Osteocyte (in vitro differentiated cells): ENCODE measurements around the gene CDK13. TPM values are rescaled to one million over a fixed set of nuclear protein-coding genes. Genes with fewer than 3 reads are reported as not detected.

Experiments used
- DNase-seq: peaks from one replicate; pipeline ENCODE4 v3.0.0; 2021; ENCODE audit warnings: mixed read lengths; ENCODE audit not compliant: unreplicated experiment; ENCODE audit errors: extremely low spot score
- H3K27ac Mint-ChIP-seq: one replicate; pipeline ENCODE4 v1.8.0; 2021; ENCODE audit warnings: mild to moderate bottlenecking, mixed read lengths; ENCODE audit not compliant: unreplicated experiment
- H3K27me3 Mint-ChIP-seq: one replicate; pipeline ENCODE4 v1.8.0; 2021; ENCODE audit warnings: mixed read lengths; ENCODE audit not compliant: unreplicated experiment
- H3K36me3 Mint-ChIP-seq: one replicate; pipeline ENCODE4 v1.8.0; 2021; ENCODE audit warnings: mixed read lengths; ENCODE audit not compliant: unreplicated experiment
- H3K4me1 Mint-ChIP-seq: one replicate; pipeline ENCODE4 v1.8.0; 2021; ENCODE audit warnings: mixed read lengths; ENCODE audit not compliant: unreplicated experiment
- H3K4me3 Mint-ChIP-seq: one replicate; pipeline ENCODE4 v1.8.0; 2021; ENCODE audit warnings: mild to moderate bottlenecking, moderate library complexity, mixed read lengths; ENCODE audit not compliant: unreplicated experiment
- H3K9me3 Mint-ChIP-seq: one replicate; pipeline ENCODE4 v1.8.0; 2021; ENCODE audit warnings: mixed read lengths; ENCODE audit not compliant: unreplicated experiment
- CTCF ChIP-seq: fragments of 200-600 bp; sonication (generic); IDR thresholded peaks from 2 replicates; pipeline ENCODE4 v1.5.0; 2021; ENCODE audit warnings: antibody characterized with exemption, mild to moderate bottlenecking, moderate library complexity
- long read RNA-seq: library from polyadenylated mRNA; unstranded; transcript quantifications from one replicate; pipeline ENCODE4 v2.0.0, GENCODE V29; 2021
- total RNA-seq: library from RNA; stranded (reverse); gene quantifications from 2 replicates; pipeline ENCODE4 v1.2.1, GENCODE V29; 2021

The CDK13 gene
- total RNA-seq: 58.7 and 60.6 TPM in 2 replicates
- long read RNA-seq, full-length matches to known transcripts: 9 of 27 reads
- long read RNA-seq, partial matches to known transcripts: 11 of 27 reads
- long read RNA-seq, other reads (novel, unspliced or antisense): 7 of 27 reads

- H3K9me3 Mint-ChIP-seq: no peaks in the 10 kb centered on the region
- H3K36me3 Mint-ChIP-seq: peaks cover 4% of the 10 kb centered on the region
- no peaks in the 10 kb centered on the region for H3K27me3 Mint-ChIP-seq
- H3K4me3 Mint-ChIP-seq: peak within 1 kb of the TSS; percentile 98
- peak within 1 kb of the TSS; percentile 99 for H3K27ac Mint-ChIP-seq
- peaks cover 30% of the 10 kb centered on the region for H3K4me1 Mint-ChIP-seq
- DNase-seq: peak; percentile 91
- no peak for TF ChIP-seq CTCF
These were observed at the start of gene CDK13 for GRCh38 chr7:39949971-39950472. CDK13 (plus strand) TSS chr7:39950256; CDS start chr7:39950642, 386 bp downstream.

- TF ChIP-seq CTCF: no peak
- Mint-ChIP-seq H3K36me3 (no peaks in the 10 kb centered on the region), H3K4me1 (no peaks in the 10 kb centered on the region), H3K27me3 (peaks cover 29% of the 10 kb centered on the region), H3K4me3 (no peak overlapping the region), H3K27ac (no peak overlapping the region), H3K9me3 (peaks cover 22% of the 10 kb centered on the region)
- no peak for DNase-seq
These were observed 46.0 kb upstream of the CDK13 start for GRCh38 chr7:39904077-39904486.

DNA sequence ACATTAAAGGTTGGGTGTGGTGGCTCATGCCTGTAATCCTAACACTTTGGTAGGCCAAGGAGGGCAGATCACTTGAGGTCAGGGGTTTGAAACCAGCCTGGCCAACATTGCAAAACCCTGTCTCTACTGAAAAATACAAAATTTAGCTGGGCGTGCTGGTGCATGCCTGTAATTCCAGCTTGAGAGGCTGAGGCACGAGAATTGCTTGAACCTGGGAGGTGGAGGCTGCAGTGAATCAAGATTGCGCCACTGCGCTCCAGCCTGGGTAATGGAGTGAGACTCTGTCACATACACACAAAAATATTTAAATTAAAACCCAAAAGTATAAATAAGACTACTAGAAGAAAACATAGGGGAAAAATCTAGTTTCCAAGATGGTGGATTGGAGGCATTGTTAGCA lies 41.9 kb upstream of the CDK13 start:
- DNase-seq: peak; percentile 74
- Mint-ChIP-seq H3K36me3 (no peaks in the 10 kb centered on the region), H3K4me1 (no peaks in the 10 kb centered on the region), H3K4me3 (no peak overlapping the region), H3K9me3 (peaks cover 26% of the 10 kb centered on the region), H3K27ac (no peak overlapping the region), H3K27me3 (peaks cover 25% of the 10 kb centered on the region)
- TF ChIP-seq CTCF: no peak

- Mint-ChIP-seq H3K27me3 (peaks cover 31% of the 10 kb centered on the region), H3K4me1 (no peaks in the 10 kb centered on the region), H3K9me3 (peaks cover 25% of the 10 kb centered on the region), H3K36me3 (no peaks in the 10 kb centered on the region), H3K4me3 (no peak overlapping the region), H3K27ac (no peak overlapping the region)
- no peak for TF ChIP-seq CTCF
- DNase-seq: peak; percentile 72
These were observed 41.1 kb upstream of the CDK13 start for GRCh38 chr7:39908973-39909372.

DNA sequence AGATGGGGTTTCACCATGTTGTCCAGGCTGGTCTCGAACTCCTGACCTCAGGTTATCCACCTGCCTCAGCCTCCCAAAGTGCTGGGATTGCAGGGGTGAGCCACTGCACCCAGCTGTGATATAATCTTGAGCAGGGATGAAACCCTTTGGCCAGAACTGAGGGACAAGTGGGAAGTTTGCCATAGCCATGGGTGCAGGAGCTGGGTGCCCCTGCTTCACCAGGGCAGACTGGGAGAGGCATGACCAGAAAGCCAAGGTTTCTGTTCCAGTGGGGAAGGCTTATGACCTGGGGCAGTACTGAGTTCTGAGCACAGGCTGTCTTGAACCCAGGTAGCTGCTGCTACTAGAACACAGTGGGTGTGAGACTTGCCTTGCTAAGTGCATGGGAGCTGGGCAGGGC lies 40.5 kb upstream of the CDK13 start:
- Mint-ChIP-seq H3K27me3 (peaks cover 31% of the 10 kb centered on the region), H3K4me3 (no peak overlapping the region), H3K4me1 (no peaks in the 10 kb centered on the region), H3K27ac (no peak overlapping the region), H3K9me3 (peaks cover 21% of the 10 kb centered on the region), H3K36me3 (no peaks in the 10 kb centered on the region)
- TF ChIP-seq CTCF: no peak
- DNase-seq: peak; percentile 64
